Activated T-helper 1 cell treated with anti-CD3 and anti-CD28 coated beads, Interleukin-2, amount 50 U/mL, for 16 hours (primary cell): ENCODE results near the gene LMTK3.
A peak's percentile ranks its signal among the peaks of the same experiment; 100 is the strongest.

Experiments used
- DNase-seq, 2 donors: peaks; one replicate each; pipeline ENCODE4 v3.0.0-alpha.2; 2020; ENCODE audit warnings: low read depth in 1 of 2, low spot score in 1 of 2

The LMTK3 gene

GRCh38 chr19:48473161-48473966 is 38.3 kb downstream of the LMTK3 start:
- DNase-seq: no peak

GRCh38 chr19:48471836-48472235 is 39.8 kb downstream of the LMTK3 start:
- no peak for DNase-seq

GRCh38 chr19:48470856-48471255 is 40.8 kb downstream of the LMTK3 start:
- no peak for DNase-seq

DNA sequence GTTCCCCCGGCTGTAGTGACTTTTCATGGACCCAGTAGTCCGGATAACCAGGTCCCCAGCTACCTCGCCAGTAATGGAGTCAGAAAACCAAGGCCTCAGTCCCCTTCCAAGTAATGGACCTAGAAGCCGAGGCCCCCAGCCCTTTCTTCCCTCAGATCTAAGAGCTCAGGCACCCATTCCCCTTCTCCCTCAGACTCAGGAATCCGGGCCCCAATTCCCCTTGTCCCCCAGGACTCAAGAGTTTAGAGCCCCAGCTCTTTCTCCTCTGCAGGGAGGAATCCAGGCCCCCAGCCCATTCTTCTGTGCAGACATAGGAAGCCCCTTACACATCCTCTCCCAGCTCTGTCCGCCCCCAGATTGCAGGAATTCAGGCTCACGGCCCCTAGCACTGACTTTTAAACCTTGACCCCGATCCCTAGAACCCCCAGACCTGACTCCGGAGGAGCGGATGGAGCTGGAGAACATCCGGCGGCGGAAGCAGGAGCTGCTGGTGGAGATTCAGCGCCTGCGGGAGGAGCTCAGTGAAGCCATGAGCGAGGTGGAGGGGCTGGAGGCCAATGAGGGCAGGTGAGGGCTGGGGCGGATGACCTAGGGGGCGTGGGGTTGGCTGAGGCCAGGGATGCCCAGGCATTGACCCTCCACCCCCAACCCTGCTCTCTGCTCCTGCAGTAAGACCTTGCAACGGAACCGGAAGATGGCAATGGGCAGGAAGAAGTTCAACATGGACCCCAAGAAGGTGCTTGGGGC is 41.5 kb downstream of the LMTK3 start:
- no peak for DNase-seq

- DNase-seq: peak; percentile 48 to 56
Measured at GRCh38 chr19:48469289-48469881, 42.2 kb downstream of the LMTK3 start, which contains the start of gene CYTH2. Gene CYTH2, plus strand, starts transcription at chr19:48469369. Its CDS starts 139 bp downstream, at chr19:48469508.

DNA sequence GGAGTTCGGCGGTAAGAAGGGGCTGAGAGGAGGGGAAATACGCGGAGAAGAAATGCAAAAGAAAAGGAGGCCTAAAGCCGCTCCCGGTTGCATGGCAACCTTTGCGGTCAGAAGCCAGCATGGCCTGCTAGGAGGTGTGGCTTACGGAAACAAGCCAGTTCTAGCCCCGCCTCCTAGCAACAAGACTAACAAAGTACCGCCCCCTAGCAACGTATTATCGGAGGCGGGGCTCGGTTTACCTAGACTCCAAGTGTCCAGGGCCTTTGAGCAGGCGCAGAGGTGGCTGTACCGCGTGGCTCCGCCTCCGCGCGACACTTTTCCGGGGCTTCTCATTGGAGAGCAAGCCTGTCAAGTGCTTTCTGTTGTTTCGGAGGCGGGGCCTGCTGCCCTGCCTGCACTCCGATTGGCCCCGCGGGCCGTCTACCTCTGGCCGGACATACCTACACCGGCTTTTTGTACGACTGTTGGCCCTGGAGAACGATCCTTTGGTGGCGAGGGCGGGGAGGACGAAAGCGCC is 42.8 kb downstream of the LMTK3 start:
- peak; percentile 98 to 99 for DNase-seq

- no peak for DNase-seq
Measured at GRCh38 chr19:48466561-48467325, 44.9 kb downstream of the LMTK3 start.

- no peak for DNase-seq
Measured at GRCh38 chr19:48465215-48465614, 46.4 kb downstream of the LMTK3 start.

DNA sequence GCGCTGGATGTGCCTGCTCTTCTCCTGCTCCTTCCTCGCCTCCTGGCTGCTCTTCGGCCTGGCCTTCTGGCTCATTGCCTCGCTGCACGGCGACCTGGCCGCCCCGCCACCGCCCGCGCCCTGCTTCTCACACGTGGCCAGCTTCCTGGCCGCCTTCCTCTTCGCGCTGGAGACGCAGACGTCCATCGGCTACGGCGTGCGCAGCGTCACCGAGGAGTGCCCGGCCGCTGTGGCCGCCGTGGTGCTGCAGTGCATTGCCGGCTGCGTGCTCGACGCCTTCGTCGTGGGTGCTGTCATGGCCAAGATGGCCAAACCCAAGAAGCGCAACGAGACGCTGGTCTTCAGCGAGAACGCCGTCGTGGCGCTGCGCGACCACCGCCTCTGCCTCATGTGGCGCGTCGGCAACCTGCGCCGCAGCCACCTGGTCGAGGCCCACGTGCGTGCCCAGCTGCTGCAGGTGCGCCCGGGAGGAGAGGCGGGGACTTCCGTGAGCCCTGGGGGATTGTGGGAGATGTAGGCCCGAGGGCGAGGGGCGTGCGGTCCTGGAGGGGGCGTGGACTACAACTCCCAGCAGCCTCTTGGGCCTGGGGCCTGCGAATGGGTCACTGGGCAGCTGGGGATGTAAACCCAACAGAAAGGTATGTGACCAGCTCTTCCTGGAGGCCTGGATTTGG is 49.5 kb downstream of the LMTK3 start:
- no peak for DNase-seq

DNA sequence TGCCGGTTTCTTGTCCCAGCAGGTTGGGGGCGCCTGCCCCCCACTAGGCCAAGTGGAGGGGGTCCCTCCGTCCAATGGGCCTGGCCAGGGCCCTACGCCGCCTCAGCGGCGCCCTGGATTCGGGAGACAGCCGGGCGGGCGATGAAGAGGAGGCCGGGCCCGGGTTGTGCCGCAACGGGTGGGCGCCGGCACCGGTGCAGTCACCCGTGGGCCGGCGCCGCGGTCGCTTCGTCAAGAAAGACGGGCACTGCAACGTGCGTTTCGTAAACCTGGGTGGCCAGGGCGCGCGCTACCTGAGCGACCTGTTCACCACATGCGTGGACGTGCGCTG is 50.0 kb downstream of the LMTK3 start:
- DNase-seq: no peak

GRCh38 chr19:48458016-48458415 is 53.6 kb downstream of the LMTK3 start:
- DNase-seq: no peak

- no peak for DNase-seq
Measured at GRCh38 chr19:48456864-48457263, 54.8 kb downstream of the LMTK3 start.

GRCh38 chr19:48455908-48456562 is 55.6 kb downstream of the LMTK3 start:
- DNase-seq: no peak

GRCh38 chr19:48455171-48455907 is 56.3 kb downstream of the LMTK3 start, which contains the start of gene KCNJ14:
Gene KCNJ14, plus strand, starts transcription at chr19:48455574. Its CDS starts 6,151 bp downstream, at chr19:48461725.
- DNase-seq: no peak

GRCh38 chr19:48454150-48454730 is 57.4 kb downstream of the LMTK3 start:
- DNase-seq: no peak

- no peak for DNase-seq
Measured at GRCh38 chr19:48452289-48453190, 59.1 kb downstream of the LMTK3 start.

GRCh38 chr19:48451624-48452023 is 60.0 kb downstream of the LMTK3 start:
- DNase-seq: no peak

DNA sequence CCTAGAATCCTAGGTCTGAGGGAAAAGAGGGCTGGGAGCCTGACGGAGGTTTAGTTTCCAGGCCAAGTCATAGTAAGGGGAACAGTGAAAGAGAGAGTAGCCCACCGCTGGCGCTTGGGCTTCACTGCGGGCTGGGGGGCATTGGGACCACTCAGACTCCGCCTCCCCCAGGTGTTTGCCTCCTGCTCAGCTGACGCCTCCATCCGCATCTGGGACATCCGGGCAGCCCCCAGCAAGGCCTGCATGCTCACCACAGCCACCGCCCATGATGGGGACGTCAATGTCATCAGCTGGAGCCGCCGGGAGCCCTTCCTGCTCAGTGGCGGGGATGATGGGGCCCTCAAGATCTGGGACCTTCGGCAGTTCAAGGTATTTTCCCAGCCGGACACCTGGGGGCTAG is 60.8 kb downstream of the LMTK3 start:
- DNase-seq: no peak
